Right kidney (tissue), 9 donors: ENCODE data around the gene ZNF710.
"Not testable (repeated sequence)": the region's sequence is repeated elsewhere in the genome, so short reads cannot be mapped to it uniquely, and the experiment has no call there.

Experiments used
- DNase-seq: peaks from one replicate; pipeline ENCODE4 v3.0.0-alpha.2; 2016
- long read RNA-seq, 8 donors: transcript quantifications; one replicate each; lab custom pipeline, GENCODE V29; 2026

Gene ZNF710, protein sequence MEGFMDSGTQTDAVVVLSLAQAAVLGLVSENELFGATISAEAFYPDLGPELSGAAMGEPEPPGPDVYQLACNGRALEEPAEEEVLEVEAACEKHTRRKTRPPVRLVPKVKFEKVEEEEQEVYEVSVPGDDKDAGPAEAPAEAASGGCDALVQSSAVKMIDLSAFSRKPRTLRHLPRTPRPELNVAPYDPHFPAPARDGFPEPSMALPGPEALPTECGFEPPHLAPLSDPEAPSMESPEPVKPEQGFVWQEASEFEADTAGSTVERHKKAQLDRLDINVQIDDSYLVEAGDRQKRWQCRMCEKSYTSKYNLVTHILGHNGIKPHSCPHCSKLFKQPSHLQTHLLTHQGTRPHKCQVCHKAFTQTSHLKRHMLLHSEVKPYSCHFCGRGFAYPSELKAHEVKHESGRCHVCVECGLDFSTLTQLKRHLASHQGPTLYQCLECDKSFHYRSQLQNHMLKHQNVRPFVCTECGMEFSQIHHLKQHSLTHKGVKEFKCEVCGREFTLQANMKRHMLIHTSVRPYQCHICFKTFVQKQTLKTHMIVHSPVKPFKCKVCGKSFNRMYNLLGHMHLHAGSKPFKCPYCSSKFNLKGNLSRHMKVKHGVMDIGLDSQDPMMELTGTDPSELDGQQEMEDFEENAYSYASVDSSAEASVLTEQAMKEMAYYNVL
- long read RNA-seq, donor 1, partial matches to known transcripts, result 98 of 191 reads
- long read RNA-seq, donor 1, other reads (novel, unspliced or antisense), result 92 of 191 reads
- long read RNA-seq, donor 2, partial matches to known transcripts, result 104 of 109 reads
- long read RNA-seq, donor 2, other reads (novel, unspliced or antisense), result 5 of 109 reads
- long read RNA-seq, donor 3, partial matches to known transcripts, result 129 of 130 reads
- long read RNA-seq, donor 3, other reads (novel, unspliced or antisense), result 0 of 130 reads
- long read RNA-seq, donor 4, full-length matches to known transcripts, result 2 of 133 reads
- long read RNA-seq, donor 4, partial matches to known transcripts, result 131 of 133 reads
- long read RNA-seq, donor 4, other reads (novel, unspliced or antisense), result 0 of 133 reads
- long read RNA-seq, donor 5, full-length matches to known transcripts, result 1 of 202 reads
- long read RNA-seq, donor 5, partial matches to known transcripts, result 201 of 202 reads
- long read RNA-seq, donor 5, other reads (novel, unspliced or antisense), result 0 of 202 reads
- long read RNA-seq, donor 6, full-length matches to known transcripts, result 5 of 184 reads
- long read RNA-seq, donor 6, partial matches to known transcripts, result 179 of 184 reads
- long read RNA-seq, donor 6, other reads (novel, unspliced or antisense), result 0 of 184 reads
- long read RNA-seq, donor 7, result 0 reads
- long read RNA-seq, donor 8, partial matches to known transcripts, result 186 of 186 reads
- long read RNA-seq, donor 8, other reads (novel, unspliced or antisense), result 0 of 186 reads

DNA sequence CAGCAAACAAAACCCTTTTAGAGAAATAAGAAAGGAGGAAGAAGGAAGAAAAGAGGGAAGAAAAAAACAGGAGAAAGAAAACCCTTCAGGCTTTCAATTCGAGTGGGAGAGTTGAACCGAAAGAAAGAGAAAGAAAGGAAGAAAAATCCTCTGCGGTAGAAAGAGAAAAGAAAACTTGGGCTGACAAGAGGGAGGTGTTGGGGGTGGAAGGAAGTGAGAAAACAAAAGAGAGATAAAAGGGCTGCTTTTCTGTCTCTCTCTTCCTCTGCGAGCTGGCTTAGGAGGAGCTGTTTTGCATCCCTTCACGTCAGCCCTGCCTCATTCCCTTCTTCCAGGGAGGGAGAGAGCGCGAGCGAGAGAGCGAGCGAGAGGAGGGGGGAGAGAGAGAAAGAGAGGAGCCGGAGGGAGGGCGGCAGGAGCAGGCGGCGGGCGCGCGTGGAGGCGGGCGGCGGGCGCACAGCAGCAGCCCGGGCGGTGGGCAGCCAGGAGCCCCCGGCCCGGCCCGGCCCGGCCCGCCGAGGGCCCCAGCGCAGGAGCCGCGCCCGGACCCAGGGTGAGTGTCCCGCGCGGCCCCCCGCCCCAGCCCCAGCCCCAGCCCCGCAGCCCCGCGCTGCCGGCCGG, at the start of gene ZNF710:
TSS of gene ZNF710 (plus strand) at position 263 of the 621 bp plus-strand sequence. CDS start 65,814 bp downstream, outside the sequence.
- peak; percentile 80 for DNase-seq

DNA sequence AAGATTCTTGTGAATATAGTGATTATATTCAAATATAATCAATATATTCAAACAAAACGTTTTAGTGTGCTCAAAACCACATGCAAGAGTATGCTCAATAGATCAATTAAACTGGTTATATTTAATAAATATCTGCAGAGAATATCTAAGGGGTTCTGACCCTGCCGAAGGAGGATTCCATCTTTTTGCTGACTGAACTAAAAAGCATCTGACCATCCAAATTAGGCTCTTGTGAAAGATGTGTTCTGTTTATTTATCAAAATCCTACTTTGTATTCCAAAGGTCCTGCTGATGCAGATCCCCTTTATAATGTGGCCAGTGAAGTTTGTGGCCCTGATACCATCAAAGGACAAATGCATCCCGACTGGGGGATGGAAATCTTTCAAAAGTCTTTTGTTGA, 46.6 kb upstream of the ZNF710 start:
- DNase-seq, result no peak

DNA sequence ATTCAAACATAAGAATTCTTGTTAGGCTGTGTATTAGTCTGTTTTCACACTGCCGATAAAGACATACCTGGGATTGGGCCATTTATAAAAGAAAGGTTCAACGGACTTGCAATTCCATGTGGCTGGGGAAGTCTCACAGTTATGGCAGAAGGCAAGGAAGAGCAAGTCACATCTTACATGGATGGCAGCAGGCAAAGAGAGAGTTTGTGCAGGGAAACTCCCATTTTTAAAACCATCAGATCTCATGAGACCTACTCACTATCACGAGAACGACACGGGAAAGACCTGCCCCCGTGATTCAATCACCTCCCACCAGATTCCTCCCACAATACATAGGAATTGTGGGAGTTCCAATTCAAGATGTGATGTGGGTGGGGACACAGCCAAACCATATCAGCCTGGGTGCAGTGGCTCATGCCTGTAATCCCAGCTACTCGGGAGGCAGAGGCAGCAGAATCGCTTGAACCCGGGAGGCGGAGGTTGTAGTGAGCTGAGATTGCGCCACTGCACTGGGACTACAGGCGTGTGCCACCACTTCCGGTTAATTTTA, 45.6 kb upstream of the ZNF710 start:
- DNase-seq, result not testable (repeated sequence)

DNA sequence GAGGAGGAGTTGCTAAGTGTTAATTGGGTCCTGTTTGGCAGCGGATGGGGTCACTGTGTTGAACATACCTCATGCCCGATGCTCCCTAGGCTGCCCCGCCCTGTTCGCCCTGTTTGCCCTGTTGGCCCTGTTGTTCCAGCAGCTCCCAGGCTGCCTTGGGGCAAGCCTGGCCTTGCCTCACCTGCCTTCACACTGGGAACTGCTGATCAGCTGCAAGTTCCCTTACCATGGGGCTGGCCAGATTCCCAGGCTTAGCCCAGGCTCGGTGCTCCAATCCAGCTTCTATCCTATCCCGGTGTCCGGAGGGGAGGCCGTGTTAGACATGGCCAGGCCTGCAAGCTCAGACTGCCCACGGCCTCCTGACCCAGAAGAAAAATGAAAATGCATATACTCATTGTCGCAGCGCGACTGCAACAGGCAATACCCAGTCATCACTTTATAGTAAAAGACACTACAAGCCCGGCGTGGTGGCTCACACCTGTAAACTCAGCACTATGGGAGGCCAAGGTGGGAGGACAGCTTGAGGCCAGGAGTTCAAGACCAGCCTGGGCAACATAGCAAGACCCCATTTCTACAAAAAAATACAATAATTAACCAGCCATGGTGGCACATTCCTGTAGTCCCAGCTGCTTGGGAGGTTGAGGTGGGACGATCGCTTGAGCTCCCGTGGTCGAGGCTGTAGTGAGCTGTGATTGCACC, 42.9 kb upstream of the ZNF710 start:
- DNase-seq, result no peak

DNA sequence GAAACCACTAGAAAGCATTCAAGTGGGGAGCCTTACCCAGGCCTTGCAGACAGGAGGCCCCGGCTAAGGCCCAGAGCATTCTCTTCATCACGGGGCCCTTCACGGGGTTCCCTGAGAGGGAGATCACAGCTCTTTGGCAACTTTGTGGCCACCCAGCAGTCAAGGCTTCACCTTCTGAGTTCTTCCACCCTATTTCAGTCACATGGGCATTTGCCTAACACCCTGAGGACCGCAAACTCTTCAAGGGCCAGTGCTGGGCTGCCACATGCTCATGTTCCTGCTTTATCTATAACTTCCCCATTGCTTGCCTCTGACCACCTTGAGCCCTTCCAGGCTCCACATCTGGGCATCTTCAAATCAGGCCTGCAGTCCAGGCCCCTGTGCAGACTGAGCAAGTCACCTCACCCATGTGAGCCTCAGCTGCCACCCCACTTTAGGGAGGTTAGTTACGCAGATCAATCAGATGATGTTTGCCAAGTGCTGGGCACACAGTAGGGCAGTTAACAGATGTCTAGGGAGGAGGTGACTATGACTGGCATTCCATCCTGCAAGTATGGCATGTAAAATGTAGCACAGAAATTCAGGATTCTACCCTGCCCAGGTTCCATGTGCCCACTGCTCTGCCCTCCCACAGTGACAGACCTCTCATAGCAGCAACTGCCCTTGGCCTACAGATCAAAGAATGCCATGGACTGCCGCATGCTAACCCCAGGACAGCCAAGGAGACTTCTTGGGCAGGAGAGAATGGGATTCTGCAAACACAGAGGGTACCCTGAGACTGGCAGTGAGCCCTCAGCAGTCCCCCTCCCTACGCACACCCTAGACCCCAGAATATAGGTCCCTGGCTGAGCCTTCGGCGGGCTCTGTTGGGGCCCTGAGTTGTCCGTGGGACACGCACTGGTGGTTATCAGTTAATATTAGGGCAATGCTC, 37.6 kb upstream of the ZNF710 start:
- DNase-seq, result no peak

DNA sequence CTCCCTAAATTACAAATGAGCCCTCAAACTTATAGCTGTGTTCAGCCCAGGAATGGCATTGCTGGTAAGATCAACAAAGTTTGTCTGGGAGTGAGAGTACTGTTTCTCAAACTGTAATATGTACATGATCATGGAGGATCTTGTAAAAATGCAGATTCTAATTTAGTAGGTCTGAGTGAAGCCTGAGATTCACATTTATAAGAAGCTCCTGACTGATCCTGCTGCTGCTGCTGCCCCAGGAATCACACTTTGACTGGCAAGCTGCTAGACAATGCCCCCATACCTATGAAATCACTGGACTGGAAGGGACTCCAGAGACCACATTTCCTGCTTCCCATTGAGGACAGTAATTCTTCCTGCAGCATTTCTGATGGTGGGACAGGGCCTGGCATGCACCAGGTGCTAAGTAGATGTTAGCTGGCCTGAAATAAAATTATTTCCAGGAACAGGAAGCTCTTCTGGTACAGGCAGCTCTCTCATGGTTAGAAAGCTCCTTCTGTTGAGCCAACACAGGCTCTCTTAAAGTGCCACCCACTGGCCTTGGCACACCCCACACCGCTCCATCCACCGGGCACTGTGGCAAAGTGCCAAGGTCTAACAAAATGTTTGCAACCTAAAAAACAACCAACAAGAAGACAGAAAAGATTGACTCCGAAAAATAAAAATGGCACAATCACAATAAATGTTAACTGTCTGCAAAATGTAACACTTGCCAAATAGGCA, 36.7 kb upstream of the ZNF710 start:
- no peak for DNase-seq

DNA sequence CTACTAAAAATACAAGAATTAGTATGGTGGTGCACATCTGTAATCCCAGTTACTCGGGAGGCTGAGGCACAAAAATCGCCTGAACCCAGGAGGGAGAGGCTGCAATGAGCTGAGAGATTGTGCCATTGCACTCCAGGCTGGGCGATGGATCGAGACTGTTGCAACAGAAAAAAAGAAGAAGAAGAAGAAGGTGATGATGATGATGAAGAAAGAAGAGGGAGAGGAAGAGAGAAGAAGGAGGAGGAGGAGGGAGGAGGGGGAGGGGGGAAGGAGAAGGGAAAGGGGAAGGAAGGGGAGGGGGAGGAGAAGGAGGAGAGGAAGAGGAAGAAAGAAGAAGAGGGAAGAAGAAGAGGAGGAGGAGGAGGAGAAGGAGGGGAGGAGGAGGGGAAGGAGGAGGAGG, 33.2 kb upstream of the ZNF710 start:
- no peak for DNase-seq

DNA sequence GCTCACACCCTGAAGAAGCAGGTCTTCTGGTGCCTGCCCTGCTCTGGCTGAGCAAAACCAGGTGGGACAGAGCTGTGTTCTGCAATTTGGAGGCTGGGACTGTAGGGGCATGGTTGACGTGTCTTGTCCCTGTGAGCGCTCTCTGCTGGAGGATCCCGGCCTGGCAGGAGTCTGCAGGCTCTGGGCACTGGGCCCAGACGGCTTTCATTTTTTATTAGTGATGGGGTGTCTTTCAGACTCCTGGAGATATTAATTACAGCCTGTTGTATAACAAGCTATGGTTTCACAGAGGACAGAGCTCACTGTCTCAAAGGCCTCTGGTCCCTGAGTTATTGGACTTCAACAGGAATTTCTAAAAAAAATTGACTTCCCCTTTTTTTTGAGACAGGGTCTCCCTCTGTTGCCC, 29.5 kb upstream of the ZNF710 start:
- DNase-seq, result peak; percentile 34

DNA sequence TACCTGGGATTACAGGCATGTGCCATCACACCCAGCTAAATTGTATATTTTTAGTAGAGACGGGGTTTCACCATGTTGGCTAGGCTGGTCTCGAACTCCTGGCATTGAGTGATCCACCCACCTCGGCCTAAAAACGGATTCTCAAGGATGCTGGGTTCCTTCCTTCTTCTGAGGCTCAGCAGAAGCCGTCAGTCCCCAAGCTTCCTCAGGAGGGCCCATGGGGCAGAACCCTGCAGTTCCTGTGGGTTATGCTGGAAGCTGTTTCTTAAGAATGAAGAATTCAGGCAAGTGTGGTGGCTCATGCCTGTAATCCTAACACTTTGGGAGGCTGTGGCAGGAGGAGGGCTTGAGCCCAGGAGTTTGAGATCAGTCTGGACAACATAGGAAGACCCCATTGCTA, 29.0 kb upstream of the ZNF710 start:
- no peak for DNase-seq

DNA sequence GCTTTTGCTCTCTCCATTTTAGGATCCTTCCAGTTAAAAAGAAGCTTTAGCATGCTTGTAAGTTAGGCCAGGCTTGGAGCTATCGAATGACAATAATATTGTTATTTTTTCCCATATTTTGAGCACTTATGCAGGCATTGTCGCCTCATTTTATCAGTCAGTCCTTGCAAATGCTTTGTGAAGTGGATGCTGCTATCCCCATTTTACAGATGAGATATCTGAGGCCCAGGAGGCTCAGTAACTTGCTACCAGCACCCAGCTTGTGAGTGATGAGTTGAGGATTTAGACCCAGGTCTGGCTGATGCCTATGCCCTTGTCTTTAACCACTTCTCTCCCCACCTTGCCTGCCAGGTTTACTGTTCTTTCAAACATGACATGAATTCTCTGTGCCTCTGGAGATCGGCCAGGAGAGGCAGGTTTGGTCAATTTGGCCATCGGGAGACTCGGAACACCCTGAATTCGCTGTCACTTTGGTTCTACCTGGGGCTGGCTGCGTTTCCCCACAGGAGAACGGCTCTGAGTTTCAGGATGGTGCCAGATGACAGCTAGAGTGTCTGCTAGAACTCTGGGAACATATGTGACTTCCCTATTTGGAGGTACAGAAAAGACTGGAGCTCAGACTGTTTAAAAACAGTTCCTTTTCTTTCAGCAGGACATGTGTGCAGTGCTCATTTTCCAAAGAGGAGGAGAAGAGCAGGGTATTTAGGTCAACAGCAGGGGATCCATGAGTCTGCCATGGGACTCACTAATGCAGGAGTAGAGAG, 25.5 kb upstream of the ZNF710 start:
- DNase-seq, result no peak

DNA sequence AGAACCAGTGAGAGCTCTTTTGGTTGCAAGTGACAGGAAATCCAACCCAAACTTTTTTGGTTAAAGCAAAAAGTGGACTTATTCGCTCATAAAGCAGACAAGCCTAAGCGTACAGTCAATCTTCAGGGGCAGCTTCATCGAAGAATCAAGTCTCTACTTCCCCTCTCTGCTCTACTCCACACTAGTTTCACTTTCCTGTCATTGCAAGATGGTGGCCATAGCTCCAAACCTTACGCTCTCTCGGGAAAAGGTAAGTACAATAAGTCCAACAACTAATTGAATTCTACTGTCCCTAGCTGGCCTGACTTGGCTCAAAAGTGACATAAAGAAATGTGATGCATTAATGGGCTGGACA, 24.9 kb upstream of the ZNF710 start:
- DNase-seq, result no peak

DNA sequence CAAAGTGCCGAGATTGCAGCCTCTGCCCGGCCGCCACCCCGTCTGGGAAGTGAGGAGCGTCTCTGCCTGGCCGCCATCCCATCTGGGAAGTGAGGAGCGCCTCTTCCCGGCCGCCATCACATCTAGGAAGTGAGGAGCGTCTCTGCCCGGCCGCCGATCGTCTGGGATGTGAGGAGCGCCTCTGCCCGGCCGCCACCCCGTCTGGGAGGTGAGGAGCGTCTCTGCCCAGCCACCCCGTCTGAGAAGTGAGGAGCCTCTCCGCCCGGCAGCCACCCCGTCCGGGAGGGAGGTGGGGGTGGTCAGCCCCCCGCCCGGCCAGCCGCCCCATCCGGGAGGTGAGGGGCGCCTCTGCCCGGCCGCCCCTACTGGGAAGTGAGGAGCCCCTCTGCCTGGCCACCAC, 23.3 kb upstream of the ZNF710 start:
- not testable (repeated sequence) for DNase-seq

DNA sequence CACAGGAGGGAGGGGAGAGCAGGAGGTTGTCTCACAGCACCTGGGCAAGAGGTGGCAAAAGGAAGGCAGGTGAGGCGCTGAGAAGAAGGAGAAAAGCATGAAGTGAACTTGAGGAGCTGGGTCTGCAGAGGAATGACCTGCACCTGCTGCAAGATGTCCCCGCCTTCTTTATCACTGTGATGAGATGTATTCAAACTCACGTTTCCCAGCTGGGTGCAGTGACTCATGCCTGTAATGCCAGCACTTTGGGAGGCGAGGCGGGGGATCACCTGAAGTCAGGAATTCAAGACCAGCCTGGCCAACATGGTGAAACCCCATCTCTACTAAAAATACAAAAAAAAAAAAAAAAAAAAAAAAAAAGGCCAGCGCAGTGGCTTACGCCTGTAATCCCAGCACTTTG, 22.2 kb upstream of the ZNF710 start:
- DNase-seq, result no peak

DNA sequence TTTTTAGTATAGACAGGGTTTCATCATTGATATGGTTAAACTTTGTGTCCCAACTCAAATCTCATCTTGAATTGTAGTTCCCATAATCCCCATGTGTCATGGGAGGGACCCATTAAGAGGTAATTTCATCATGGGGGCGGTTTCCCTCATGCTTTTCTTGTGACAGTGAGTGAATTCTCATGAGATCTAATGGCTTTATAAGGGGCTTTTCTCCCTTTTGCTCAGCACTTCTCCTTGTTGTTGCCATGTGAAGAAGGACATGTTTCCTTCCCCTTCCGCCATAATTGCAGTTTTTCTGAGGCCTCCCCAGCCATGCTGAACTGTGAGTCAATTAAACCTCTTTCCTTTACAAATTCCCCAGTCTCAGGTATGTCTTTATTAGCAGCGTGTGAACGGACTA, 20.2 kb upstream of the ZNF710 start:
- DNase-seq, result no peak

DNA sequence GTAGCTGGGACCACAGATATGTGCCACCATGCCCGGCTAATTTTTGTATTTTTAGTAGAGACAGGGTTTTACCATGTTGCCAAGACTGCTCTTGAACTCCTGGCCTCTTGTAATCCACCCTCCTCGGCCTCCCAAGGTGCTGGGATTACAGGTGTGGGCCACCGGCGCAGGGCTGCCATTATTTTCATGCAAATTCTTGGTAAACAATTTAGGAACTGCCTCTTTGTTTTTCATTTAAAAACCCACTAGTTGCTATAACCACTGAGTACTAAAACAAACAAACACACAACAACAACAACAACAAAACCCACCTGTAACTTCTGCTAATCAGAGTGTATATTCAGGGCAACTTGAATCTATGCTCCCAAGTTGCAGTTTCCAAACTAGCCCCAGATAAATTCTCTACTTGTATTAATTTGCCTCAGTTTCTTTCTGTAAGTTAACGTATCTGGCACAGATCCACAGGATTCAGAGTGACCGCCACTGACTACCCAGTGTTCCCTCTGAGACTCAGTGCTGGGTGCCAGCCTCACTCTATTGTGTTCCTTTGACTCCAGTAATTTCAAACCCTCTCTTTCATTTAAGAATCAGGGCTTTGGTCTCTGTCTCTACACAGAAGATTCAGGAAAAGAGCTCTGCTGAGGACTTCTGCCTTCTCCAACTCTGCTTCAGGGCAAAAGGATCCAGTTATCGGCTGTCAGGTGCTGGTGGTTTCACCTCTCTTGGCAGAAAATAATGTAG, 18.6 kb upstream of the ZNF710 start:
- no peak for DNase-seq

DNA sequence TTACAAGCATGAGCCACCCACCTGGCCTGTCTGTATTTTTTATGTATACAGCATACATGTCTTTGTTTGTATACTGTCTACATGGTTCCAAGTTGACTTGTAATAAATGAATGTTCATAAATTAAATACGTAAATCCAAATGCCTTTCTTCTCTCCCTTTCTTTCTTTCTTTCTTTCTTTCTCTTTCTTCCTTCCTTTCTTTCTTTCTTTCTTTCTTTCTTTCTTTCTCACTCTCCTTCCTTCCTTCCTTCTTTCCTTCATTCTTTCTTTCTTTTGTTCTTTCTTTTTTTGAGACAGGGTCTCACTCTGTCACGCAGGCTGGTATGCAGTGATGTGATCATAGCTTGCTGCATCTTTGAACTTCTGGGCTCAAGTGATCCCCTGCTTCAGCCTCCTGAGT, 17.1 kb upstream of the ZNF710 start:
- no peak for DNase-seq

DNA sequence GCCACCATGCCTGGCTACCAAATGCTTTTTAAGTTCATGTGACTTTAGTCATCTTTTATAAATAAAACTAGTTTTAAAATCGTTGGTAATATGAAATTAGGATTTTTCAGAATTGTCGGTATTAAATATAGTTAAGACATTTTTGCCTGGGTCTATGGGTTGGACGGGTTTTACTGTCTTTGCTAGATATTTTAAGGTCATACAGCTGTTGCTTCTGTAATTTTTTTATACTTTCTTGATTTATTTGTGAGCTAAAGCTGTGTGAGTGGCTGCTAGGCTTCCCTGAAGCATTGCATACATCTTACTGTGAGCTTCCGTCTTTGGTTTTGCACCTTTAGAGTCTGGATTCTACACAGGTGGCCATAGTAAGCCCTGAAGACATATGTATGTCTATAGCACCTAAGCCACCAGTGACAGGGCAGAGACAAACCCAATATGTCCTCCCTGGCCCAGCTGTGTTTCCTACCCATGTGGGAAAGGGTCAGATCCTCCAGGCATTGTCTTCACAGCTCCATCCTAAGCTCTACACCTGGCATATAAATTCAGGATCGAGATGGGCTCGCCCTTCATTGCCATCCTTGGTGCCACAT, 16.6 kb upstream of the ZNF710 start:
- no peak for DNase-seq
